Vagina (tissue), 2 donors: ENCODE results near the gene AQP11.

Experiments
- POLR2A ChIP-seq, 2 donors: fragments of 450-650 bp; IDR thresholded peaks; one replicate each; pipeline ENCODE4 v1.6.1; 2017; ENCODE audit warnings: antibody characterized with exemption in 2 of 2, mild to moderate bottlenecking in 2 of 2, moderate library complexity in 2 of 2
- TF ChIP-seq, protein P1 (sequence below), 3 experiments: fragments of 450-650 bp in 2 of 3; fragments of 200-600 bp in 1 of 3; sonication (generic) in 1 of 3; IDR thresholded peaks; one replicate each; pipeline ENCODE4 v1.5.1; 2017 to 2019; ENCODE audit warnings: antibody characterized with exemption in 3 of 3, mild to moderate bottlenecking in 2 of 3, moderate library complexity in 2 of 3

- no peak for TF ChIP-seq POLR2A (IDR thresholded peaks at IDR 0.05)
- TF ChIP-seq, protein P1, sequence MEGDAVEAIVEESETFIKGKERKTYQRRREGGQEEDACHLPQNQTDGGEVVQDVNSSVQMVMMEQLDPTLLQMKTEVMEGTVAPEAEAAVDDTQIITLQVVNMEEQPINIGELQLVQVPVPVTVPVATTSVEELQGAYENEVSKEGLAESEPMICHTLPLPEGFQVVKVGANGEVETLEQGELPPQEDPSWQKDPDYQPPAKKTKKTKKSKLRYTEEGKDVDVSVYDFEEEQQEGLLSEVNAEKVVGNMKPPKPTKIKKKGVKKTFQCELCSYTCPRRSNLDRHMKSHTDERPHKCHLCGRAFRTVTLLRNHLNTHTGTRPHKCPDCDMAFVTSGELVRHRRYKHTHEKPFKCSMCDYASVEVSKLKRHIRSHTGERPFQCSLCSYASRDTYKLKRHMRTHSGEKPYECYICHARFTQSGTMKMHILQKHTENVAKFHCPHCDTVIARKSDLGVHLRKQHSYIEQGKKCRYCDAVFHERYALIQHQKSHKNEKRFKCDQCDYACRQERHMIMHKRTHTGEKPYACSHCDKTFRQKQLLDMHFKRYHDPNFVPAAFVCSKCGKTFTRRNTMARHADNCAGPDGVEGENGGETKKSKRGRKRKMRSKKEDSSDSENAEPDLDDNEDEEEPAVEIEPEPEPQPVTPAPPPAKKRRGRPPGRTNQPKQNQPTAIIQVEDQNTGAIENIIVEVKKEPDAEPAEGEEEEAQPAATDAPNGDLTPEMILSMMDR (IDR thresholded peaks at IDR 0.05) = no peak
These were observed 3.0 kb downstream of the AQP11 start for GRCh38 chr11:77592727-77593126.
